Measurements from ENCODE around the gene TCFL5.

DNA sequence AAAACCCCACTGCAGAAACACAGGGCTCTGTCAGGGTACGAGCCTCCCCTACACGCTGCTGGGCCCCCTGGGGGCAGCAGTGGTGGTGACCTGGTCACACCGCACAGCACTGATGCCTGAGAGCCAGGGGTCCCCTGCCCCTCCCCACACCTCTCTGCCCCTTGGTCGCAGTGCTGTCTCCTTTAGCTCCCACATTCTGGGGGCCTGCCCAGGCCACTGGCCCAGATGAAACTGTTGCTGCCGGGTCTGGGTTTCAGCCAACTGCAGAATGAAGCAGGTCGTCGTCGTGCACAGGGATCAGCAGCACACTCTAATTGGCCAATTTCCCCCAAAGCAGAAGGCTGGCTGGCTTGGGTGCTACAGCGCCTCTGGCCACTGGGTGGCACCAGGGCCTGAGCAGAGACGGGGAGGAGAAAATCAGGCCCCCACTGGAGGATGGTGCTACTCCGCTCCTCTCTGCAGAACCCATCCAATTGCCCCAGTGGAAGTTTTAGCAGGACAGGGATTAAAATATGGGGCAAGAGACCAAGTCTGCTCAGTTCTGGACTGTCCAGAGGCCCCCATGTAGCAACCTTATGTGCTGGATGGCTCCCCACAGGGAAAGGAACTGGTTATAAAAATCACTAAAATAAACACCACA, 38.5 kb upstream of the TCFL5 start:
- TF ChIP-seq, protein P1, sequence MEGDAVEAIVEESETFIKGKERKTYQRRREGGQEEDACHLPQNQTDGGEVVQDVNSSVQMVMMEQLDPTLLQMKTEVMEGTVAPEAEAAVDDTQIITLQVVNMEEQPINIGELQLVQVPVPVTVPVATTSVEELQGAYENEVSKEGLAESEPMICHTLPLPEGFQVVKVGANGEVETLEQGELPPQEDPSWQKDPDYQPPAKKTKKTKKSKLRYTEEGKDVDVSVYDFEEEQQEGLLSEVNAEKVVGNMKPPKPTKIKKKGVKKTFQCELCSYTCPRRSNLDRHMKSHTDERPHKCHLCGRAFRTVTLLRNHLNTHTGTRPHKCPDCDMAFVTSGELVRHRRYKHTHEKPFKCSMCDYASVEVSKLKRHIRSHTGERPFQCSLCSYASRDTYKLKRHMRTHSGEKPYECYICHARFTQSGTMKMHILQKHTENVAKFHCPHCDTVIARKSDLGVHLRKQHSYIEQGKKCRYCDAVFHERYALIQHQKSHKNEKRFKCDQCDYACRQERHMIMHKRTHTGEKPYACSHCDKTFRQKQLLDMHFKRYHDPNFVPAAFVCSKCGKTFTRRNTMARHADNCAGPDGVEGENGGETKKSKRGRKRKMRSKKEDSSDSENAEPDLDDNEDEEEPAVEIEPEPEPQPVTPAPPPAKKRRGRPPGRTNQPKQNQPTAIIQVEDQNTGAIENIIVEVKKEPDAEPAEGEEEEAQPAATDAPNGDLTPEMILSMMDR (IDR thresholded peaks at IDR 0.05): peak; percentile 93
- TF ChIP-seq POLR2AphosphoS5 (IDR thresholded peaks at IDR 0.05; ENCODE audit: low read depth, low read length): no peak; the same call in 1 of the 2 replicates
- TF ChIP-seq, protein P2, sequence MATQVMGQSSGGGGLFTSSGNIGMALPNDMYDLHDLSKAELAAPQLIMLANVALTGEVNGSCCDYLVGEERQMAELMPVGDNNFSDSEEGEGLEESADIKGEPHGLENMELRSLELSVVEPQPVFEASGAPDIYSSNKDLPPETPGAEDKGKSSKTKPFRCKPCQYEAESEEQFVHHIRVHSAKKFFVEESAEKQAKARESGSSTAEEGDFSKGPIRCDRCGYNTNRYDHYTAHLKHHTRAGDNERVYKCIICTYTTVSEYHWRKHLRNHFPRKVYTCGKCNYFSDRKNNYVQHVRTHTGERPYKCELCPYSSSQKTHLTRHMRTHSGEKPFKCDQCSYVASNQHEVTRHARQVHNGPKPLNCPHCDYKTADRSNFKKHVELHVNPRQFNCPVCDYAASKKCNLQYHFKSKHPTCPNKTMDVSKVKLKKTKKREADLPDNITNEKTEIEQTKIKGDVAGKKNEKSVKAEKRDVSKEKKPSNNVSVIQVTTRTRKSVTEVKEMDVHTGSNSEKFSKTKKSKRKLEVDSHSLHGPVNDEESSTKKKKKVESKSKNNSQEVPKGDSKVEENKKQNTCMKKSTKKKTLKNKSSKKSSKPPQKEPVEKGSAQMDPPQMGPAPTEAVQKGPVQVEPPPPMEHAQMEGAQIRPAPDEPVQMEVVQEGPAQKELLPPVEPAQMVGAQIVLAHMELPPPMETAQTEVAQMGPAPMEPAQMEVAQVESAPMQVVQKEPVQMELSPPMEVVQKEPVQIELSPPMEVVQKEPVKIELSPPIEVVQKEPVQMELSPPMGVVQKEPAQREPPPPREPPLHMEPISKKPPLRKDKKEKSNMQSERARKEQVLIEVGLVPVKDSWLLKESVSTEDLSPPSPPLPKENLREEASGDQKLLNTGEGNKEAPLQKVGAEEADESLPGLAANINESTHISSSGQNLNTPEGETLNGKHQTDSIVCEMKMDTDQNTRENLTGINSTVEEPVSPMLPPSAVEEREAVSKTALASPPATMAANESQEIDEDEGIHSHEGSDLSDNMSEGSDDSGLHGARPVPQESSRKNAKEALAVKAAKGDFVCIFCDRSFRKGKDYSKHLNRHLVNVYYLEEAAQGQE (IDR thresholded peaks at IDR 0.05; ENCODE audit: insufficient read depth in 1 of 2, low read depth in 2 of 2, low read length in 1 of 2): no peak
- no peak for TF ChIP-seq TCF7L2 (IDR thresholded peaks at IDR 0.05; ENCODE audit: low read depth, low read length)
